ENCODE data around the gene KCNC2. TPM values are rescaled to one million over a fixed set of nuclear protein-coding genes. Genes with fewer than 3 reads are reported as not detected.

Gene KCNC2
- total RNA-seq, 4 donors from 2014 or later = not detected

DNA sequence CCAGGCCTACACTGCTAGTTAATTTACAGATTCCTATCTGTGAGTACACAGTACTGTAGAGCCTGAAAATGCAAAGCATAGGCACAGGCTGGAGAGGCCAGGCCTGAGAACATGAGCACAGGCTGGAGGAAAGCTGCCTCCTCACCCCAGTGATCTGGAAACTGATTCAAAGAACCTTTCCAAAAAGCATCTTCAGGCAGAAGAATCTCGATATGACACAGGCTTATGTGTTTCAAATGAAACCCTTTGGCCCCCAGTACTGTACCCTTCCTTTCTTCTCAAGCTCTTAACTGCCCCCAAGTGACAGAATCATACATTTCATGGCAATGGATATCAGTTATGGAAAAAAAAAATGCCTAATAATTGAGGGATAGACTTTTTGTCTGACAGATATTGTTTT lies 122.0 kb downstream of the KCNC2 start:
- DNase-seq = no peak
- Histone ChIP-seq H3K4me3 (replicated peaks in 1 of 3) (no peak overlapping the region), H3K27ac (no peak overlapping the region), H3K27me3 (no peaks in the 10 kb centered on the region), H3K4me1 (no peaks in the 10 kb centered on the region), H3K9me3 (no peaks in the 10 kb centered on the region), H3K36me3 (no peaks in the 10 kb centered on the region)
- 33 to 60% methylated on average over 1 of the region's 1 CpG for WGBS, 2 donors
- no peak for TF ChIP-seq POLR2A (IDR thresholded peaks at IDR 0.05)
- TF ChIP-seq, protein P1, sequence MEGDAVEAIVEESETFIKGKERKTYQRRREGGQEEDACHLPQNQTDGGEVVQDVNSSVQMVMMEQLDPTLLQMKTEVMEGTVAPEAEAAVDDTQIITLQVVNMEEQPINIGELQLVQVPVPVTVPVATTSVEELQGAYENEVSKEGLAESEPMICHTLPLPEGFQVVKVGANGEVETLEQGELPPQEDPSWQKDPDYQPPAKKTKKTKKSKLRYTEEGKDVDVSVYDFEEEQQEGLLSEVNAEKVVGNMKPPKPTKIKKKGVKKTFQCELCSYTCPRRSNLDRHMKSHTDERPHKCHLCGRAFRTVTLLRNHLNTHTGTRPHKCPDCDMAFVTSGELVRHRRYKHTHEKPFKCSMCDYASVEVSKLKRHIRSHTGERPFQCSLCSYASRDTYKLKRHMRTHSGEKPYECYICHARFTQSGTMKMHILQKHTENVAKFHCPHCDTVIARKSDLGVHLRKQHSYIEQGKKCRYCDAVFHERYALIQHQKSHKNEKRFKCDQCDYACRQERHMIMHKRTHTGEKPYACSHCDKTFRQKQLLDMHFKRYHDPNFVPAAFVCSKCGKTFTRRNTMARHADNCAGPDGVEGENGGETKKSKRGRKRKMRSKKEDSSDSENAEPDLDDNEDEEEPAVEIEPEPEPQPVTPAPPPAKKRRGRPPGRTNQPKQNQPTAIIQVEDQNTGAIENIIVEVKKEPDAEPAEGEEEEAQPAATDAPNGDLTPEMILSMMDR (IDR thresholded peaks at IDR 0.05) = no peak
- intact Hi-C loops (cut with DNase I) = no loop called here

DNA sequence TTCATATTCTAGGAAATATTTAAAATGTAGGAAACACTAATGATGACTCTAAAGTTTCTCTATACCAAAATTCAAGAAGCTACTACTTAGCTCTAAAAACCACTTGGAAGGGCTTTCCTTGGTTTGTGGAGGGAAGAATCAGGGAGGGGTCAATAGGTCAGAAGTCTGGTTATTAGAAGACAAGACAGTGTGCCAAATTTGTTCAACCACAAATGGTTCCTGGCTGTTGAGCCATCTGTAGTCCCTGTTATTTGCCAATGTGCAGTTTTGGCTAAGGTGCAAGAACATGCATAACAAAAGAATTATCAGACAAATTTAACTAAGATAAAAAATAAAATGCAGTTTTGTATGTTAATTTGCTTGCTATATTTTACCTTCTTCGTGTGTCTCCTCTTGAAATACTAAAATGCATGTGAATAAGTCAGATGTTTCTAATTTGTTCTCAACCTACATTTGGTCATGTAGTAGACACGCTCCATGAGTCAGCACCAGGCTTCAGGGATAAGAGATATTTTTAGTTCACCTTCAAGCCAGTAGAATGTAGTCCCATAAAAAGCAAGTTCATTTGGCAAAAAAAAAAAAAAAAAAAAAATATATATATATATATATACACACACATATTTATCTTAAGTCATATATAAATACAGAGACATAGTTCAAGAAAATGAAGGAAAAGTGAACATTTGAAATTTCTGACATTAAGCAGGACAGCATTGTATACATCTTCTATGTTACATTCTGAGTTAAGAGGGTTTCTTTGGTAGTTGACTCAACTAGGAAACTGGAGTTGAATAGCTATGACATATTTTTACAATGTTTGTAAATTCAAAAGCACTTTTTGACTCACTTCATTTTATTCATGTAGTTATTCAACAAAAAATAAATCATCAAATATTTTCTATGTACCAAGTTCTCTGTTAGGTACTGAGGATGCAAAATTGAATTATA lies 123.3 kb downstream of the KCNC2 start:
- Histone ChIP-seq H3K4me3 (replicated peaks in 1 of 3) (no peak overlapping the region), H3K9me3 (no peaks in the 10 kb centered on the region), H3K27me3 (no peaks in the 10 kb centered on the region), H3K36me3 (no peaks in the 10 kb centered on the region), H3K27ac (no peak overlapping the region), H3K4me1 (no peaks in the 10 kb centered on the region)
- WGBS, 2 donors = 62 to 74% methylated on average over 2 of the region's 2 CpGs
- no peak for DNase-seq
- intact Hi-C loops (cut with DNase I) = no loop called here
- TF ChIP-seq, protein P1 (IDR thresholded peaks at IDR 0.05) = no peak
- no peak for TF ChIP-seq POLR2A (IDR thresholded peaks at IDR 0.05)

GRCh38 chr12:75081305-75081704 lies 128.3 kb downstream of the KCNC2 start:
- no peak for DNase-seq
- Histone ChIP-seq H3K27me3 (no peaks in the 10 kb centered on the region), H3K4me3 (replicated peaks in 1 of 3) (no peak overlapping the region), H3K27ac (no peak overlapping the region), H3K4me1 (no peaks in the 10 kb centered on the region), H3K36me3 (no peaks in the 10 kb centered on the region), H3K9me3 (no peaks in the 10 kb centered on the region)
- intact Hi-C loops (cut with DNase I) = no loop called here
- TF ChIP-seq, protein P1 (IDR thresholded peaks at IDR 0.05) = no peak
- TF ChIP-seq POLR2A (IDR thresholded peaks at IDR 0.05) = no peak
- WGBS, 2 donors = 53 to 66% methylated on average over 2 of the region's 2 CpGs

DNA sequence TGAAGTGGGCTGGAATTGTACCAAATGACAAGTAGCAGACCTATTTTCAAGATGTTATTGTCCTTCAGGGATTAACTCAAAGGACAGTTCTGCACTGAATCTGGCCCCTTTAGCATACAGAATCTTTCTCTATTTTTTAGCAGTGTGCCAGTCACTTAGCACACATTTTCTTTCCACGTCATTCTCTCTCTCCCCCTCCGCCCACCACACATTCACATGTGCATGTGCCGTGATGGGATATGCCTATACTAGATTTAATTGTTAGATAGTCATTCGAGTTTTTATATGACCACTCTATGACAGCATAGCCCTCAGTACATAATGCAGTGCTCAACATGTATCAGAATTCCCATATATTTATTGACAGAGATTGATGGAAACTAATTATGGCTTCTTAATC lies 129.1 kb downstream of the KCNC2 start:
- DNase-seq = no peak
- no peaks in the 10 kb centered on the region for H3K4me1 ChIP-seq
- 68 to 79% methylated on average over 4 of the region's 4 CpGs for WGBS, 2 donors

DNA sequence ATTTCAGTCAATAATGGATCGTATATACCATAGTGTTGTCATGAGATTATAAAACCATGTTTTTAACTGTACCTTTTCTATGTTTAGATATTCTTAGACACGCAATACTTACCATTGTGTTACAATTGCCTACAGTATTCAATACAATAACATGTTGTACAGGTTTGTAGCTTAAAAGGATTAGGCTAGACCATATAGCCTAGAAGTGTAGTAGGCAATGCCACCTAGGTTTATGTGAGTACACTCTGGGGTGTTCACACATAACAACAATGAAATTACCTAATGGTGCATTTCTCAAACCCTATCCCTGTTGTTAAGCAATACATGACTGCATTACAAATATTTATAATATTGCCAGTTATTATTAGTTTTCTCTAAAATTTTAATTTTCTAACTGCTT lies 144.2 kb downstream of the KCNC2 start:
- DNase-seq = no peak
- Histone ChIP-seq H3K27ac (no peak overlapping the region), H3K4me1 (no peaks in the 10 kb centered on the region), H3K9me3 (no peaks in the 10 kb centered on the region), H3K27me3 (no peaks in the 10 kb centered on the region), H3K36me3 (no peaks in the 10 kb centered on the region), H3K4me3 (replicated peaks in 1 of 3) (no peak overlapping the region)
- TF ChIP-seq POLR2A (IDR thresholded peaks at IDR 0.05) = no peak
- TF ChIP-seq, protein P1 (IDR thresholded peaks at IDR 0.05) = no peak
- intact Hi-C loops (cut with DNase I) = no loop called here
- WGBS, 2 donors = 85 to 90% methylated on average over 2 of the region's 2 CpGs

More for the DNA sequence above, 129.1 kb downstream of the KCNC2 start:
- no peak overlapping the region for H3K27ac ChIP-seq
- no peak for TF ChIP-seq POLR2A (IDR thresholded peaks at IDR 0.05)
- TF ChIP-seq, protein P1 (IDR thresholded peaks at IDR 0.05) = no peak
- H3K36me3 ChIP-seq = no peaks in the 10 kb centered on the region
- intact Hi-C loops (cut with DNase I) = no loop called here
- no peaks in the 10 kb centered on the region for H3K27me3 ChIP-seq
- no peaks in the 10 kb centered on the region for H3K9me3 ChIP-seq
- H3K4me3 ChIP-seq (replicated peaks in 1 of 3) = no peak overlapping the region

Data from thyroid gland (tissue), 4 donors.